Muscle of back (tissue), 11 donors: ENCODE measurements around the gene ZNF154. TPM values are rescaled to one million over a fixed set of nuclear protein-coding genes. Genes with fewer than 3 reads are reported as not detected.

Experiments
- DNase-seq, 3 donors: peaks; one replicate each; pipeline versions ENCODE4 v3.0.0 to v3.0.0-alpha.2; 2013
- polyA plus RNA-seq, 10 donors: library from polyadenylated mRNA; unstranded; fragments of 120-200 nt; gene quantifications; one replicate each; pipeline ENCODE4 v1.2.1, GENCODE V29; 2013; ENCODE audit not compliant: insufficient read length in 10 of 10

The ZNF154 gene
- polyA plus RNA-seq, 10 donors = 8.0 to 17.6 (median 11.1) TPM

DNA sequence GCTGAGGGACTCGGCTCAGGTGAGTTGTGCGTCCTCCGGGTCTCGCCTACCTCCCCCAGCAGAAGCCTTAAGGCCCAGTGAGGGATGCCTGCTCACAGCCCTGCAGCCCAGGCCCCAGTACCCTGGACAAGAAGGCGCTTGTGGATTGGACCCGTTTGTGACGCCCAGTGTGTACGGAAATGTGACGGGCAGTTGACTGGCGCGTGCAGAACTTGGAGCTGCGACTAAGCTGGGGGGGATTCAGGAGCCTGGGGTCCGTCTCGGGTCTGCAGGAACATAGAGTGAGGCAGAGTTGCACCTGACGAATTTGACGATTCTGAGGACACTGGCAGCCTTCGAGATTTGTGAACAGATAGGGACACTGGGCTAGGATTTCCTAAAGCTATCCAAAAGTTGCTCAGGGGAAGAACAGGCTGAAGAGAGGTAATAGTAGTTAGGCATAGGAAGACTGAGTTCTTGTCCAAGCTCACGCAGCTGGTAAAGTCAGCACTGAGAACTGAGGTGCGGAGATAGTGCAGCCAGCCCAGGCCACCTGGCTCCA lies 26.7 kb downstream of the ZNF154 start:
- DNase-seq = no peak

DNA sequence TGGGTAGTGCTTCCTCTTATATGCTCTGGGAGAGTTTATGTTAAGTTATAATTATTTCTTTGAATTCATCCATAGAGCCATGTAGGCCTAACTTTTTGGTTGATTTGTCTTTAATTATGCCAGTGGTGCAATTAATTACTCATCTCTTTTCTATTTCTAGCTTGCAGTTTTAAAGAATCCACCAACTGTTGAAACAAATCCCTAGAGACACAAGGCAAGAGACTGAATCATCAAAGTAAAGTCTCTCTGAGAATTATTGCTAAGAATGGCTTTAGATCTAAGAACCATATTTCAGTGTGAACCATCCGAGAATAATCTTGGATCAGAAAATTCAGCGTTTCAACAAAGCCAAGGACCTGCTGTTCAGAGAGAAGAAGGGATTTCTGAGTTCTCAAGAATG lies 33.1 kb downstream of the ZNF154 start:
- no peak for DNase-seq

GRCh38 chr19:57672466-57672865 lies 36.5 kb downstream of the ZNF154 start:
- DNase-seq = no peak

GRCh38 chr19:57671124-57671895 lies 37.7 kb downstream of the ZNF154 start:
- DNase-seq = no peak

GRCh38 chr19:57668635-57669034 lies 40.4 kb downstream of the ZNF154 start, which contains the start of gene ZSCAN4:
ZSCAN4 (plus strand) TSS chr19:57668935; CDS start chr19:57676146, 7,211 bp downstream.
- DNase-seq = no peak

GRCh38 chr19:57667228-57667627 lies 41.8 kb downstream of the ZNF154 start:
- no peak for DNase-seq

DNA sequence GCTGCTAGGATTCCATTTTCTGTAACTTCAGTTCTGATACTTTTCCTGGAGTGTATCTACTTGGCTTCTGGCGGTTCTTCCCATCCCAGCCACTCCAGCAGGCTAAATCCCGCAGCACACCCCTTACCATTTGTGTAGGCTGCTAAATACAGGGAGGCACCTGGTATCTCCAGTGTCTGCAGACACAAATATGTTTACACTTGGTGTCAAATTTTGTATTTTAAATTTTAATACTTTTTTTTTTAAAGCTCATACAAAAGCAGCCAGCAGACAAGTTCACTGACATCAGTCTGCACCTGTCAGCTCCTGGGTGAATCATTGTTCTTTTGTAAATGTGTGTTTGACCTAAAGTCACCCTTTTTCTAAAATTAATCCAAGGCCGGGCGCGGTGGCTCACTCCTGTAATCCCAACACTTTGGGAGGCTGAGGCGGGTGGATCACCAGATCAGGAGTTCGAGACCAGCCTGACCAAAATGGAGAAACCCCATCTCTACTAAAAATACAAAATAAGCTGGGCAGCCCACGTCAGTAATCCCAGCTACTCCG lies 43.7 kb downstream of the ZNF154 start:
- DNase-seq = no peak

DNA sequence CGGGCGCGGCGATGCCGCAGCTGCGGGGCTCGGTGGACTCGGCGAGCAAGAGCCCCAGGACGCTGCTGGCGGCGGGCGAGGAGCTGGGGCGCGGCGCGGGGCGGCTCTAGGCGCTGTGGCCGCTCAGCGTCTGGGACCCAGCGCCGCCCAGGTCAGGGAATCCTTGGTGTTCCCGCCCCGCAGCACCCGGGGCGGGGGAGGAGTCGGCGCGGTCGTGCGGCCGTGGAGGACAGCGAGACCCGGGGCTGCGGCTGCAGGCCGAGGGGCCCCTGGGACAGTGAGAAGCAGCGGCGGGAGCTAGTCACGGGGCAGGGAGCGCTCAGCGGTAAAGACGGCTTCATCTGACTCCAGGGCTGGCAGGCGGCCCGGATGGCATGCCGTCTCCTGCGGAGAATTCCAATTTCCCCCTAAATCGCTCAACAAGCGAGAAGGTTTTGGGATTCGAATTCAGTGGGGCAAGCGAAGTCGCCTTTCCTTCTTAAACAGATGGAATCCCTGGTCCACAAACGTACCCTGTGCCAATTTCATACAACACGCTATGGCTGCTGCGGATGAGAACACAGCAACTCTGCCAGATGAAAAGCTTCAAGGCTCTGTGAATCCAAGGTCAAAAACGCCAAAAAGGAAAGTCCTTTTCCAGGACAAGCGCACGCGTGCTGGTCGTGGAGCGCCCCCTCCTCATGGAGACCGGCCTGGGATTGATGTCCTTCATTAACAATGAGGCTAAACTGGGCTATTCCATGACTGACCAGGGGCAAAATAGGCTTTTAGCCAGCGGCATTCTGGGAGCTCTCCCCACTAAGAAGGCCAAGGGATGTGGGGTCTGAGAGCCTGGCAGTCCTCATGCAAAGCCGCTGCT lies 44.5 kb downstream of the ZNF154 start:
- peak; percentile 41 to 76 (median 54) for DNase-seq

DNA sequence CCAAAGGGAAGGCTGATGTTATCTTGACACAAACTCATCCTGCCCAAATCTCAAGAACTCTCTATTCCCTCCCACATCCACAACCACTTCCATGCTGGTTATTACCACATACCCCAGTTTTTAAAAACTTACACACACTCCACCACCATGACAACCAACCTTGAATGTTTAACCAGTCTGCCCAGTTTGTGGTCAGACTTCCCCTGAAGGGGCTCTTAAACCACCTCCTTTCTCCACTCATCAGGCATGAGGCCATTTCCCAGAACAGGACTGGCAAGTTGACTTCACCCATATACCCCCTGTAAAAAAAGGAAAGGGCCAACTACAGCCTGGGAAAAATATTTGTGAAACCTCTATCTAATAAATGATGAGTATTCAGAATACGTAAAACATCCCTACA lies 52.7 kb downstream of the ZNF154 start:
- no peak for DNase-seq

- no peak for DNase-seq
Measured at GRCh38 chr19:57655443-57655842, 53.6 kb downstream of the ZNF154 start.

GRCh38 chr19:57653689-57654088 lies 55.3 kb downstream of the ZNF154 start:
- no peak for DNase-seq

DNA sequence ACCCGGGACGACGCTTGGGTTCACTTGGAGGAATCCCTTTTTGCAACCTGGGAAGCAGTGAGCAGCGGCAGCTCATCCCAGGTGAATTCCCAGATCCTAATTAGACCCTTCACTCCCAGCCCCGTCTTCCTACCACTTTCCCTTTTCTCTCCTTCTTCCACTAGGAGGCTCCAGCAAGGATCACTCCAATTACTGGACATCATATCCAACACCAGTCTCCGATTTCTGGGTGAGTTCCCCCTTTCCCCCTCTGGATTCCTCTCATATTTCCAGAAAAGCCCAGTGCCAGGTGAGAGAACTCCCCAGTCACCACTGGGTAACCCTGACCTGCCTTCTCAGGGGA lies 57.4 kb downstream of the ZNF154 start:
- no peak for DNase-seq

DNA sequence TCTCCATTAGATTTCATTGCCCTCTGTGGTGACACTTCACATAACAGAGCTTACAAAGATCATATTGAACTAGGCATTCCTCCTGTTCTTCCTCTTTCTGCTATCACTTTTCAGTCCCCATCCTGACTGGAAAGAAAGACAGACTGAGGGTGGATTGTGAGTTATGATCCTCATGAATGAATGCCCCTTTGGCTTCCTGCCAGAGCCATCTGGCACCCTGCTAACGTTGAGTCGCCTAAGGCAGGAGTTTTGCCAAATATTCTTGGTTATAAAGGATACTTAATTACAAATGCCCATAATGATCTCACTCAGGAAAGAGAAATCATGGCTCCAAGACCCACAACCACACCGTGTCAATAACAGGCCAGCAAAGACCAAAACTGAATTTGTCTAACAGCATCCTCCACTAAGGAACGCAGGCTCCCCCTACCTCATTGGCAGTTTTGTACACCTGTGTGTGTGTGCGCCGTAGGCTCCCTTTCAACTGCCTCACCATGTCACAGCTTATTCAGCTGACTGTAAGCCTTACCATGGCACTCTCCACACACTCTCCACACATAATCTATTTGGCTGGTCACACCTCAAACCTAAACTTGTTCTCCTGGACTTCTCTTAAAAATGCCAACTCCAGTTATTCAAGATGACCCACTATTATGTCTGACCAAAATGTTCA lies 60.5 kb downstream of the ZNF154 start:
- DNase-seq = no peak

Other genes starting within 250 kb of the ZNF154 start
- 10 to 100 TPM in 4 of 10 donors, 1 to 10 TPM in 6; 6.4 to 11.9 (median 9.1) TPM for gene ZNF772, start 231.6 kb downstream of the ZNF154 start, polyA plus RNA-seq
- 10 to 100 TPM in 3 of 10 donors, 1 to 10 TPM in 7; 5.9 to 13.2 (median 9.9) TPM for gene ZNF419, start 221.5 kb downstream of the ZNF154 start, polyA plus RNA-seq
- gene ZNF773, start 209.3 kb downstream of the ZNF154 start, polyA plus RNA-seq = 10 to 100 TPM in 1 of 10 donors, 1 to 10 TPM in 9; 5.1 to 11.8 (median 7.4) TPM
- 1 to 10 TPM; 4.7 to 9.5 (median 7.5) TPM for gene ZNF549, start 181.8 kb downstream of the ZNF154 start, polyA plus RNA-seq
- 10 to 100 TPM in 6 of 10 donors, 1 to 10 TPM in 4; 8.6 to 14.0 (median 11.1) TPM for gene ZNF550, start 149.3 kb downstream of the ZNF154 start, polyA plus RNA-seq
- gene ZNF416, start 130.3 kb downstream of the ZNF154 start, polyA plus RNA-seq = 1 to 10 TPM; 4.3 to 6.1 (median 4.8) TPM
- 1 to 10 TPM; 4.6 to 8.0 (median 5.6) TPM for gene ZIK1, start 125.1 kb downstream of the ZNF154 start, polyA plus RNA-seq
- gene ZNF530, start 109.3 kb downstream of the ZNF154 start, polyA plus RNA-seq = 1 to 10 TPM; 2.1 to 5.4 (median 3.4) TPM
- gene ZNF134, start 95.0 kb downstream of the ZNF154 start, polyA plus RNA-seq = 10 to 100 TPM in 9 of 10 donors, 1 to 10 TPM in 1; 9.5 to 15.1 (median 13.0) TPM
- 10 to 100 TPM; 10.4 to 20.3 (median 15.2) TPM for gene ZNF211, start 76.0 kb downstream of the ZNF154 start, polyA plus RNA-seq
- under 1 TPM in 2 of 10 donors, not detected in 8; 0.11 TPM for gene ZSCAN4, start 40.3 kb downstream of the ZNF154 start, polyA plus RNA-seq
- gene ZNF551, start 27.2 kb downstream of the ZNF154 start, polyA plus RNA-seq = 1 to 10 TPM; 4.4 to 7.3 (median 6.4) TPM
- gene ZNF671, start 18.4 kb upstream of the ZNF154 start, polyA plus RNA-seq = 10 to 100 TPM in 1 of 10 donors, 1 to 10 TPM in 9; 5.3 to 10.6 (median 8.0) TPM
- gene ZNF776, start 37.6 kb upstream of the ZNF154 start, polyA plus RNA-seq = 10 to 100 TPM; 10.7 to 19.7 (median 14.9) TPM
- 10 to 100 TPM in 9 of 10 donors, 1 to 10 TPM in 1; 9.5 to 15.2 (median 11.8) TPM for gene ZNF586, start 60.5 kb upstream of the ZNF154 start, polyA plus RNA-seq
- gene ZNF552, start 105.7 kb upstream of the ZNF154 start, polyA plus RNA-seq = 1 to 10 TPM; 2.1 to 6.4 (median 3.9) TPM
- gene ZNF587B, start 121.1 kb upstream of the ZNF154 start, polyA plus RNA-seq = 1 to 10 TPM; 3.3 to 7.5 (median 5.4) TPM
- gene ZNF587, start 140.7 kb upstream of the ZNF154 start, polyA plus RNA-seq = 10 to 100 TPM in 8 of 10 donors, 1 to 10 TPM in 2; 9.0 to 24.7 (median 14.7) TPM
- 10 to 100 TPM; 13.7 to 34.6 (median 24.3) TPM for gene ZNF814, start 179.8 kb upstream of the ZNF154 start, polyA plus RNA-seq
- gene ZNF417, start 207.4 kb upstream of the ZNF154 start, polyA plus RNA-seq = 10 to 100 TPM in 8 of 10 donors, 1 to 10 TPM in 2; 9.2 to 18.8 (median 11.9) TPM
- gene ZNF418, start 226.2 kb upstream of the ZNF154 start, polyA plus RNA-seq = 10 to 100 TPM in 5 of 10 donors, 1 to 10 TPM in 5; 6.0 to 19.1 (median 9.6) TPM
- 1 to 10 TPM; 3.8 to 7.0 (median 6.0) TPM for gene ZNF256, start 238.5 kb upstream of the ZNF154 start, polyA plus RNA-seq